SJCRH30 (cell line): Measurements from ENCODE around the gene TDRD7. TPM values are rescaled to one million over a fixed set of nuclear protein-coding genes. Genes with fewer than 3 reads are reported as not detected.

Source experiments
- DNase-seq, 2 experiments: peaks; one replicate each; pipeline ENCODE4 v3.0.0-alpha.2; 2015 to 2020
- H3K27ac ChIP-seq: fragments of 250-450 bp; sonication (Bioruptor Pico); 2 replicates; pipeline ENCODE4 v1.5.1; 2020; ENCODE audit warnings: mild to moderate bottlenecking, moderate library complexity
- H3K27me3 ChIP-seq: fragments of 250-450 bp; sonication (Bioruptor Pico); 2 replicates; pipeline ENCODE4 v1.5.1; 2020; ENCODE audit warnings: mild to moderate bottlenecking, moderate library complexity
- H3K36me3 ChIP-seq: fragments of 250-450 bp; sonication (Bioruptor Pico); 2 replicates; pipeline ENCODE4 v1.5.1; 2020; ENCODE audit warnings: mild to moderate bottlenecking, moderate library complexity
- H3K4me1 ChIP-seq: fragments of 250-450 bp; sonication (Bioruptor Pico); 2 replicates; pipeline ENCODE4 v1.5.1; 2020; ENCODE audit warnings: mild to moderate bottlenecking, moderate library complexity
- H3K4me3 ChIP-seq: fragments of 250-450 bp; sonication (Bioruptor Pico); 2 replicates; pipeline ENCODE4 v1.5.1; 2020; ENCODE audit warnings: mild to moderate bottlenecking, moderate library complexity
- H3K9me3 ChIP-seq: fragments of 250-450 bp; sonication (Bioruptor Pico); replicated peaks from 2 replicates; pipeline ENCODE4 v1.5.1; 2020; ENCODE audit warnings: mild to moderate bottlenecking, moderate library complexity
- total RNA-seq: library from RNA; depleted of rRNA; stranded (reverse); fragments of >200 nt; shearing (Covaris generic); gene quantifications from 2 replicates; pipeline ENCODE4 v1.2.3, GENCODE V29; 2014

TDRD7 gene
- total RNA-seq, 1 experiment from 2014 or later, result 2.4 TPM

DNA sequence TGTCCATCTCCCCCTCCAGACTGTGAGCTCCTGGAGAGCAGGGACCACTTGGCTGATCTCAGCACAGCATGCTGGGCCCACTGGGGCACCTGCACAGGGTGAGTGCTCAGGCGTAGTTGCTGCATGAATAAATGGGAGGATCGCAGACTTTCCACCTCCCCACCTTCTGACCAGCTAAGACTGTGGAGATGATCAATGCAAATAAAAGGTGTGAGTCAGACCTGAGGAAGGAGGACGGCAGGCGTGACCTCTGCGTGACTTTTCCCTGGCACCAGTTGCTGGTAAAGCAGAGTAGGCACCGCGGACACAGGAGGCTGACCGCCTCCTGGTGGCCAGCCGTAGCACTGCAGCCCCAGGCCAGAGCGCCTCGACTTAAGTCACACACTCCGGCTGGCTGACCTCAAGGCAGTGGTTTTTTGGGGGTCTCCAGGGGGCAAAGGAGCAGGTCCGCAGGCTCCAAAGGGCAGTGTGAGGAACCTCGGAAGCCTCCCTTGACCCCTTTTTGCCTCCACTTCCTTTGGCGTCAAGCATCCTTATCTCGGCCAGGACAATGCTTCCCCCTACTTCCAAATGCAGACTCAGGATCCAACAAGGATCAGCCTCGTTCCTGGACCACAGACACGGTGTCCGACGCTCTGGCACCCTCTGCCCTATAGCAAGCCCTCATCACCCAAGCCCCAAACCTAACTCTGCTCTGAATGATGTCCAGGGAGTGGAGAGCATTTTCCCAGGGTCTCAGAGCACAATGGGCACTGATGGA lies 12.7 kb upstream of the TDRD7 start:
- Histone ChIP-seq H3K27ac (no peak overlapping the region), H3K4me3 (no peak overlapping the region), H3K27me3 (no peaks in the 10 kb centered on the region; the same call in 1 of the 2 replicates), H3K36me3 (no peaks in the 10 kb centered on the region), H3K4me1 (no peaks in the 10 kb centered on the region), H3K9me3 (peaks cover 10% of the 10 kb centered on the region)
- peak; percentile 56 to 71 for DNase-seq

DNA sequence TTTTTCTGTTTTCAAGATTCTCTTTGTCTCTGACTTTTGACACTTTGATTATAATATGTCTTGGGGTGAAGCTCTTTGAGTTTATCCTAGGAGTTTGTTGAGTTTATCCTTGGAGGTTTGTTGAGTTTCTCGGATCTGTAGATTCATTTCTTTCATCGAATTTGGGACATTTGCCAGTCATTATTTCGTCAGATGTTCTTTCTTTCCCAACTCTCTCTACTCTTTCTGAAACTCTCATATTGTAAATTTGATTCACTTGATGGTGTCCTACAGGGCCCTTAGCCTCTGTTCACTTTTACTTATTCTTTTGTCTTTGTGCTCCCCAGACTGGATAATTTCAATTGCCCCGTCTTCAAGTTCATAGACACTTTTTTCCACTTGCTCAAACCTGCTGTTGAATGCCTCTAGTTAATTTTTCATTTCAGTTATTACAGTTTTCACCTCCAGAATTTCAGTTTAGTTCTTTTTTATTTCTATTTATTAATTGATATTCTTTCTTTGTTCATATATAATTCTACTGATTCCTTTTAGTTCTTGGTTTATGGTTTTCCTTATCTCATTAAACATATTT lies 8.1 kb upstream of the TDRD7 start:
- no peak overlapping the region for H3K27ac ChIP-seq
- H3K4me3 ChIP-seq, result no peak overlapping the region
- H3K36me3 ChIP-seq, result no peaks in the 10 kb centered on the region

DNA sequence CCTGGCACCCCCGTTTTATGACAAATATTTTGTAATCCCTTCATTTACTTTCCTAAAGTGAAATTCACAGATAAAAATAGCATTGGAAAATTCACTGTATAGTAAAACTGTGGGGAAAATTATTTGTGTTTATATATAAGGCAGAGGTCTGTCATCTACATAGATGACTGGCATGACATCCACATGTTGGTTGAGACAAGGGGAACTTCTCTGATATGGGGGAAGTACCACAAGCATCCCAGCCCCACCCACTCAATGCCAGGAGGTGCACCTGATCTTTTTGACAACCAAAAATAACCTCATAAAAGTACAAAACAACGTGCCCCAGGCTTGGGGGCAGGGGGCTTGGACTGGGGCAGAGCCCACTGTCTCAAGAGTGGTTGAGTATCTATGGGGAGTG lies 6.3 kb upstream of the TDRD7 start:
- Histone ChIP-seq H3K4me3 (no peak overlapping the region), H3K9me3 (peaks cover 24% of the 10 kb centered on the region), H3K27ac (no peak overlapping the region), H3K36me3 (no peaks in the 10 kb centered on the region), H3K4me1 (no peaks in the 10 kb centered on the region), H3K27me3 (no peaks in the 10 kb centered on the region)
- DNase-seq, result no peak

More for the DNA sequence above, 8.1 kb upstream of the TDRD7 start:
- H3K4me1 ChIP-seq, result no peaks in the 10 kb centered on the region
- peaks cover 21% of the 10 kb centered on the region for H3K9me3 ChIP-seq
- no peak for DNase-seq
- no peaks in the 10 kb centered on the region for H3K27me3 ChIP-seq

DNA sequence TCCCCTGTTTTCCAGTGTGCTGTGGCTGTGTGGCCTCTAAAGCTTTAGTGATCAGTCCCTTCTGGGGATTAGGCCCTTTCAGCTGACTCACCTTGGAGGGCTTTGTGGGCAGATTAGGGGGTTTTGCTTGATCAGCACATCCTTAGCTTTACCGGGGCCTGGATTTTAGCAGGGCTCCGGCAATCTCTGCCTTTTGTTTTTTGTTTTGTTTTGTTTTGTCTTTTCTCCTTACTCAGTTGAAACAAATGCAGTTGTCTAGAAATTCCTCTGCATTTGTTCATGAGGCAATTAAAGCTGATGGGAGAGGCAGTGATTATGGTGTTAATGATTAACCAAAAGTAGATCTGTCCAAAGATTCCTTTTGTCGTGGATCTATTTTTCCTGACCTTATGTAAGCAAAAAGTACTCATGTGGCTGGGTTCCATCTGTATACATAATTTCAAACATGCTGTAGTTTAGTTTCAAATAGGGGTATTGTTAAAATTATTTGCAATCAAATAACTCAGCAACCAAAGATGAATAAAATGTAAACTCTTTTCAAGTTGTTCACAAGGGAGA lies 5.2 kb upstream of the TDRD7 start:
- no peaks in the 10 kb centered on the region for H3K36me3 ChIP-seq
- no peak for DNase-seq
- no peak overlapping the region for H3K27ac ChIP-seq
- no peaks in the 10 kb centered on the region for H3K27me3 ChIP-seq
- peaks cover 24% of the 10 kb centered on the region for H3K9me3 ChIP-seq
- no peak overlapping the region for H3K4me3 ChIP-seq
- no peaks in the 10 kb centered on the region for H3K4me1 ChIP-seq

DNA sequence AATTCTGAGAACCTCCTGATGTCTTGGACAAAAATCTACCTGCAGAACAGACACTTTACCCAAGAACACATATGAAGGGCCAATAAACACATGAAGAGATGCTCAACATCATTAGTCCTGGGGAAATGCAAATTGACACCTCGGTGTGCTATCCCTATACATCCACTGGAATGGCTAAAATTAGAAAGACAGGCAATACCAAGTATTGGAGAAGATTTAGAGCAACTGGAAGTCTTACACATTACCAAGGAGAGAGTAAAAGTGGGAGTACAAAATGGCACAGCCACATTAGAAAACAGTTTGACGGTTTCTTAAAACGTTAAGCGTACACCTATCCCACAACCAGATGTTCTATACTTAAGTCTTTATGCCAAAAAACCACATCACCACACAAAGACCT lies 3.3 kb upstream of the TDRD7 start:
- no peak overlapping the region for H3K27ac ChIP-seq
- H3K27me3 ChIP-seq, result no peaks in the 10 kb centered on the region; the same call in 1 of the 2 replicates
- H3K4me1 ChIP-seq, result no peaks in the 10 kb centered on the region
- H3K9me3 ChIP-seq, result peaks cover 20% of the 10 kb centered on the region
- no peaks in the 10 kb centered on the region for H3K36me3 ChIP-seq
- no peak overlapping the region for H3K4me3 ChIP-seq
- DNase-seq, result no peak

DNA sequence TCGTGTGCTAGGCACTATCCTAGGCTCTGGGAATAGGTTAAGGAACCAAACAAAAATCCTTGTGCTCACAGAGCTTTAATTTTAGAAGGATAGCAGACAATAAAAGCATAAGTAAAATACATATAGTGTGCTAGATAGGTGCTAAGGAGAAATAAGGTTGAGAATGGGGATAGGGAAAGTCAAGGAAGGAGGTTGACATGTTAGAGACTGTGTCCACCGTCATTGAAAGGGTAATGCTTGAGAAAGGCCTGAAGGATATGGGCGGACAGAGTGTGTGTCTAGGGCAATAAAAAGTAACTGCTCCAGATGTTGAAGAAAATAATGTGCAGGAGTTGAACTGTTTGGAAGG lies 482 bp upstream of the TDRD7 start:
- H3K27me3 ChIP-seq, result no peaks in the 10 kb centered on the region; the same call in 1 of the 2 replicates
- H3K4me3 ChIP-seq, result peak overlapping the region; percentile 70

DNA sequence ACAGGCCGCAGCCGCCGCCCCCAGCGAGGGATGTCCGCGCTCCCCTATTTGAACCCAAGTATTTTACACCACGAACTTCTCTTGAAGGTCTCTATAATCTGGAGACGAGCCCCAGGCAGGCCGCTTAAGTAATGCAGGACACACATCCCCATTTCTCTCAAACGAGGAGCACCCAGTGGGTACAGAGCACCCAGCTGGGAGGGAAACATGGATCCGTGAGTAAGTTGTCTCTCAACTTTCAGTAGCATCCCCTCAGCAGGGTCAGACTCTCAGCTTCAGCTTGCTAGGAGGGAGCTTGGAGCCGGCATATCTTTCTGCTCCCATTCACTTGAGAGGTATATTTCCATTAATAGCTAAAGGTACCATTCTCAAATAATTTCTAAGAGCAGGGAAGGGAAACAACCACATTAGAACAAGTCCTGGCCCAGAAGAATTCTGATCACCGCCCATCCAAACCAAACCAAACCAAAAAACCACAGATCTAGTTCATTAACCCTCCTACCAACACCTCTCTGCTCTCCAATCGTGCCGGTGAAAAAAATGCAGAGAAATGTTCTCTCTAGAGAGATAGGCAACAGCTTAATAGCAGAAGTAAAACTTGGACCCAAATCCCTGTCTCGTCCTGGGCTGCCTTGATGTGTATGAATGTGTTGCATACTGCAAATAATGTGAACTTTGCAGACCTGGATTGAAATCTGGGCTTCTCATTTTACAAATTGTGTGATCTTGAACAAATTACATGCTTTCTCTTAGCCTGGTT lies 910 bp downstream of the TDRD7 start:
- Histone ChIP-seq H3K4me1 (no peaks in the 10 kb centered on the region), H3K27me3 (no peaks in the 10 kb centered on the region; the same call in 1 of the 2 replicates), H3K4me3 (peak overlapping the region; percentile 70), H3K36me3 (no peaks in the 10 kb centered on the region), H3K9me3 (peaks cover 6% of the 10 kb centered on the region; the same call in 1 of the 2 replicates), H3K27ac (no peak overlapping the region)
- no peak for DNase-seq

More for the DNA sequence above, 482 bp upstream of the TDRD7 start:
- Histone ChIP-seq H3K4me1 (no peaks in the 10 kb centered on the region), H3K27ac (no peak overlapping the region), H3K9me3 (peaks cover 6% of the 10 kb centered on the region; the same call in 1 of the 2 replicates), H3K36me3 (no peaks in the 10 kb centered on the region)
- DNase-seq, result no peak

DNA sequence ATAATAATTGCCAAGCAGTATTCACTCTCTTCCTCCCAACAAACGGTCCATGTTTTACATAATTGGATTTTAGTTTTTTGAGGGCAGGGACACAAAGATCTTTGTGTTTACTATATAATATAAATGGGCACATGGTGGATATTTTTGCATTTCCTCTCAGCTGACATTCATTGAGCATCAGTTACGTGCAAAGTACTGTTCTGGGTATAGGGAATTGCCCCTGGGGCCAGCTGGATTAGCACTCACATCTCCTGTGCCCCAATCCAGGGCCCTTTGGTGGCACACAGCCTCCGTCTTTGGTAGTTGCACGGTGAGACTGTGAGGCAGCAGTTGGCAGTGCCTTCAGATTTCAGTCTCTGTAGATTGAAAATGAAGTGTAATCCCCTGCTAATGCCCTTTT lies 1.6 kb downstream of the TDRD7 start:
- no peak overlapping the region for H3K4me3 ChIP-seq
- no peaks in the 10 kb centered on the region; the same call in 1 of the 2 replicates for H3K27me3 ChIP-seq
- peaks cover 6% of the 10 kb centered on the region; the same call in 1 of the 2 replicates for H3K9me3 ChIP-seq
- H3K4me1 ChIP-seq, result no peaks in the 10 kb centered on the region
- DNase-seq, result no peak
- no peak overlapping the region for H3K27ac ChIP-seq
- H3K36me3 ChIP-seq, result no peaks in the 10 kb centered on the region

DNA sequence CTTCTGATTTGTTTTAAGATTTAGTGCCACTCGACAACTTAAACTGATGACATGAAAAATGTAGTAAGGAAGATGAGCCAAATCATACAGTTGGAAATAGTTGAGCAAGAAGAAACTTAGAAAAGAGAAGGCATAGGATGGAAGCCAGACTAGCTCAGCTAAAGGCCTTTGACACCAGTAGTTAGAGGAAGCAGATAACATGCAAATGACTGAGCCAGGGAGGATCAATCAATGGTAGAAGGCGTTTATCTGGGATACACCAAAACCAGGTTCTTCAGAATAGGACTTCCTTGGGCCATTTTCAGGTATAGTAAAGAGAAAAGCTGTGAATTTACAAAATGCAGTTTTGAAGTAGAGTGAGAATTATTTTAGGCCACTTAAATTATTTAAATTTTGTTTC lies 3.2 kb downstream of the TDRD7 start:
- no peaks in the 10 kb centered on the region for H3K9me3 ChIP-seq

DNA sequence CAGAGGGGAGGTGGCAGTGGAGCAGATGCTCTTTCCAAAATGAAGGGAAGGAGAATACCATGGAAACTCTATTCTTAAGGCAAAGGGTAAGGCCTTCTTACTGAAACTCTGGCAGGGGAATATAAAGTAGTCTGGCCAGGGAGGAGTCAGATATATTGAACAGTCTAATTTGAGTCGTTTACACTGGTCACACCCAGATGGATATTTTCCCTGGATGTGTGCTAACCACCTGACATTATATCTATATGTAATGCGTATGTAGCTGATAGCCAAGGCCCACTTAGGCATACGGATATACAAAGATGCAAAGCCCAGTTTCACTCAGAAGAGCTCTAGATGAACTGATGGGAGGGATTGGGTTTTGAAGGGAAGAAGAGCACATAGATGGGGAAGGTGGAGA lies 7.0 kb downstream of the TDRD7 start:
- Histone ChIP-seq H3K4me1 (peaks cover 7% of the 10 kb centered on the region; the same call in 1 of the 2 replicates), H3K9me3 (no peaks in the 10 kb centered on the region), H3K4me3 (no peak overlapping the region), H3K27ac (no peak overlapping the region), H3K27me3 (no peaks in the 10 kb centered on the region), H3K36me3 (no peaks in the 10 kb centered on the region)
- DNase-seq, result no peak

More for the DNA sequence above, 3.2 kb downstream of the TDRD7 start:
- no peaks in the 10 kb centered on the region for H3K36me3 ChIP-seq
- no peaks in the 10 kb centered on the region; the same call in 1 of the 2 replicates for H3K27me3 ChIP-seq
- H3K27ac ChIP-seq, result no peak overlapping the region
- peaks cover 7% of the 10 kb centered on the region; the same call in 1 of the 2 replicates for H3K4me1 ChIP-seq
- H3K4me3 ChIP-seq, result no peak overlapping the region
- no peak for DNase-seq

DNA sequence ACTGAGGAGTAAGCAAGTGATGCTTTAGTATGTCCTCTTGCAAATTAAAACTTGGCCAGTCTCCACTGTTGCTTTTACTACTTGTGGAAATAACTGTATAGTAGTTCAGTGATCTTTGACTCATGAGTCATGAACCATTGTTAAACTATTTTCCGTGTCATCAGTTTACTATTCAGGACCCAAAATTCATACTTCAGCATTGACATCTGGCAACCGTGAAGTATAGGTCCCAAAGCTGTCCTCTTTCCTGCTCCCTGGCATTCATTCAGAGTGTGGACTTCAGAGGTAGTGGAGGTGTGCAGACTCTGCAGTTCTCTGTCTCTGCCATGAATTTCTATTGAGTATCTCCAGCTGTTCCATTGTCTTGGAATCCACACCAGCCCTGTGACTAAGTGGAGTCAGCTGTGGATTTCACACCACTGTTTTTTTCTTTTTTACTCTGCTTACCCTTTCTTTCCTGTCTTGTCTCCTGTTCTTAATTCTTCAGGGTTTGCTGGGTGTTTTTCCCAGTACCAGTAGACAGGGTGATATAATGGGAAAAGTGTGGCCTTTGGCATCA lies 7.5 kb downstream of the TDRD7 start:
- Histone ChIP-seq H3K36me3 (no peaks in the 10 kb centered on the region), H3K27me3 (no peaks in the 10 kb centered on the region), H3K27ac (0 out of 2 replicates have a peak overlapping the region, but pooled peaks have one; percentile 10), H3K4me3 (no peak overlapping the region), H3K4me1 (peaks cover 7% of the 10 kb centered on the region; the same call in 1 of the 2 replicates), H3K9me3 (no peaks in the 10 kb centered on the region)
- DNase-seq, result peak in 1 of 2 experiments; percentile 40

DNA sequence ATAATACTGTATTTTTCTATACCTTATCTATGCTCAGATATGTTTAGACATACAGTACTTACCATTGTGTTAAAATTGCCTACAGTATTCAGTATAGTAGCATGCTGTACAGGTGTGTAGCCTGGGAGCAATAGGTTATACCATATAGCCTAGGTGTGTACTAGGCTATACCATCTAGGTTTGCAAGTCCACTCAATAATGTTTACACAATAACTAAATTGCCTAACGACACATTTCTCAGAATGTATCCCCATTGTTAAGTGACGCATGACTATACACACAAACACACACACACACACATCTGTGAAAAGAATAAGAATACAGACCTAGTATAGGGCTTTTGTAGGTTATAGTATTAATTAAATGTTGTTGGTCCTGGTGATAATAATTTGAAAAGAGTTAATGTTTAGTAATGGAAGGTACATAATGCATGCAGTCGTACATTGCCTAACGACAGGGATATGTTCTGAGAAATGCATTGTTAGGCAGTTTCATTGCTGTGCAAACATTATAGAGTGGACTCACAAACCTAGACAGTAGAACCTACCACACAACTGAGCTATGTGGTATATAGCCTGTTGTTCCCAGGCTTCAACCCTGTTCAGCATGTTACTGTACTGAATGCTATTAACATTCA lies 13.6 kb downstream of the TDRD7 start:
- Histone ChIP-seq H3K27ac (no peak overlapping the region), H3K4me1 (no peaks in the 10 kb centered on the region), H3K27me3 (peaks cover 3% of the 10 kb centered on the region; the same call in 1 of the 2 replicates), H3K4me3 (no peak overlapping the region), H3K36me3 (no peaks in the 10 kb centered on the region), H3K9me3 (no peaks in the 10 kb centered on the region)
- DNase-seq, result no peak

DNA sequence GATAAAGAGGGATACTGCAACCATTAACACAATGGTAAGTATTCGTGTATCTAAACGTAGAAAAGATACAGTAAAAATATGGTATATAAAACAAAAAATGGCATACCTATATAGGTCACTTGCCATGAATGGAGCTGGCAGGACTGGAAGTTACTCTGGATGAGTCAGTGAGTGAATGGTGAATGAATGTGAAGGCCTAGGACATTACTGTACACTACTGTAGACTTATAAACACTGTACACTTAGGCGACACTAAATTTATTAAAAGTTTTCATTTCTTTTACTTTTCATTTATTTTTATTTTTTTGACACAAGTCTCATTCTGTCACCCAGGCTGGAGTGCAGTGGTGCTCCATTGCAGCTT lies 14.1 kb downstream of the TDRD7 start:
- no peaks in the 10 kb centered on the region for H3K36me3 ChIP-seq
- no peaks in the 10 kb centered on the region for H3K4me1 ChIP-seq
- no peak for DNase-seq
- H3K4me3 ChIP-seq, result no peak overlapping the region
- no peaks in the 10 kb centered on the region for H3K9me3 ChIP-seq
- H3K27me3 ChIP-seq, result peaks cover 3% of the 10 kb centered on the region; the same call in 1 of the 2 replicates
- H3K27ac ChIP-seq, result no peak overlapping the region

DNA sequence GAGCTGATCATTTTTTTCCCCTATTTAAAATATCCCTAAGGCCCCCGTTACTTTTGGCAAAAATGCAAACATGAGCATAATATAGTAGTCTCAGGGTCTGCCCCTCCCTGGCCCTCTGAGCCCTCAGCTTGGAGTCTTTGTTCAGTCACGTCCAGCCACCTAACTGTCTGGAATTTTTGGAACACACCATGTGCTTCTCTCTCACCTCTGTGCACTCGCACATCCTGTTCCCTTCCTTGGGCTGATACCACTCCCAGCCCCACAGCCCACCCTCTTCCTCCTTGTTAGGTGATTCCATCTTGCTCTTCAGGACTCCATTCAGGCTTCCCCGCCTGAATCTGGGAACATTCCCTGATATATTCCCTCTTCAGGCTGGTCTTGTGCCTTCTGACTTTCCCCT lies 16.0 kb downstream of the TDRD7 start:
- DNase-seq, result no peak
- Histone ChIP-seq H3K4me1 (no peaks in the 10 kb centered on the region), H3K27ac (no peak overlapping the region), H3K36me3 (no peaks in the 10 kb centered on the region), H3K4me3 (no peak overlapping the region), H3K9me3 (no peaks in the 10 kb centered on the region), H3K27me3 (peaks cover 6% of the 10 kb centered on the region; the same call in 1 of the 2 replicates)
